ENCODE data around the gene IPP.
A peak's percentile ranks its signal among the peaks of the same experiment; 100 is the strongest.
"Not testable (repeated sequence)": the region's sequence is repeated elsewhere in the genome, so short reads cannot be mapped to it uniquely, and the experiment has no call there.

Gene IPP

DNA sequence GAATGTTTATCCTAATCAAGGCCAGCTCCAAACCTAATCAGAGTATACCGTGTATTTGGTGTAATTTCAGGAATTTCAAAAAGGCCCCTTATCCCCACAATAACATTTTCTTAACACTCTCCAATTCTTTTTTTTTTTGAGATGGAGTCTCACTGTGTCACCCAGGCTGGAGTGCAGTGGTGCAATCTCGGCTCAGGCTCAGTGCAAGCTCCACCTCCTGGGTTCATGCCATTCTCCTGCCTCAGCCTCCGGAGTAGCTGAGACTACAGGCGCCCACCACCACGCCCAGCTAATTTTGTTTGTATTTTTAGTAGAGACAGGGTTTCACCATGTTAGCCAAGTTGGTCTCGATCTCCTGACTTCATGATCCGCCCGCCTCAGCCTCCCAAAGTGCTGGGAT, 33.1 kb downstream of the IPP start:
- H3K27ac ChIP-seq (ENCODE audit: low read depth, low read length); H3K4me3 ChIP-seq (ENCODE audit: low read depth in 1 of 5, low read length in 5 of 5); H3K9me3 ChIP-seq (ENCODE audit: control insufficient read depth in 5 of 5, low read length in 5 of 5); H3K27me3 ChIP-seq (ENCODE audit: control insufficient read depth in 5 of 5, insufficient read depth in 4 of 5, low read length in 5 of 5); H3K9ac ChIP-seq (ENCODE audit: low read length in 5 of 5); H3K4me1 ChIP-seq (ENCODE audit: control insufficient read depth in 5 of 5, insufficient read depth in 5 of 5, low read length in 5 of 5): not testable (repeated sequence)
- H3K36me3 ChIP-seq (ENCODE audit: control insufficient read depth in 5 of 5, insufficient read depth in 5 of 5, low read length in 5 of 5), result peaks cover 5 to 22% (median 14%) of the 10 kb centered on the region in 5 donors

DNA sequence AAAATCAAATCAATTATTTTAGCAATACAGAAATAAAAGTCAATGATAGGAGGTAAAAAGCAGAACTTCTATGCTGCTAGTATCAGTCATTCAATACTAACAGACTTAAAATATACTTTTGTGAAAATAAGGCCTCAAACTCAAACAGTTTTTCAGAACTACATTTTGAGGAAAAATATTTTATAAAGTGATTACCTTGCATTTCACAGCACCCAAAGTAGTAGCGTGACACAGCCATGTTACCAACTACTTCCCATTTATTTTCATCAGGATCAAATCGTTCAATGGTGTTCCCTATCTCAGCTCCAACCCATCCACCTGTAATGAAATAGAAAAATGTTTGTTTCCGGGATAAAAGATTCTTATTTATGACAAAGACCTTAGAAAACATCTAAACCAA, 33.8 kb downstream of the IPP start:
- Histone ChIP-seq H3K4me3 (ENCODE audit: low read depth in 1 of 5, low read length in 5 of 5) (no peak overlapping the region), H3K27ac (ENCODE audit: low read depth, low read length) (no peak overlapping the region), H3K27me3 (ENCODE audit: control insufficient read depth in 5 of 5, insufficient read depth in 4 of 5, low read length in 5 of 5) (no peaks in the 10 kb centered on the region), H3K9me3 (ENCODE audit: control insufficient read depth in 5 of 5, low read length in 5 of 5) (no peaks in the 10 kb centered on the region), H3K36me3 (ENCODE audit: control insufficient read depth in 5 of 5, insufficient read depth in 5 of 5, low read length in 5 of 5) (peaks cover 5 to 26% (median 19%) of the 10 kb centered on the region in 5 donors), H3K9ac (ENCODE audit: low read length in 5 of 5) (no peak overlapping the region), H3K4me1 (ENCODE audit: control insufficient read depth in 5 of 5, insufficient read depth in 5 of 5, low read length in 5 of 5) (no peaks in the 10 kb centered on the region)

DNA sequence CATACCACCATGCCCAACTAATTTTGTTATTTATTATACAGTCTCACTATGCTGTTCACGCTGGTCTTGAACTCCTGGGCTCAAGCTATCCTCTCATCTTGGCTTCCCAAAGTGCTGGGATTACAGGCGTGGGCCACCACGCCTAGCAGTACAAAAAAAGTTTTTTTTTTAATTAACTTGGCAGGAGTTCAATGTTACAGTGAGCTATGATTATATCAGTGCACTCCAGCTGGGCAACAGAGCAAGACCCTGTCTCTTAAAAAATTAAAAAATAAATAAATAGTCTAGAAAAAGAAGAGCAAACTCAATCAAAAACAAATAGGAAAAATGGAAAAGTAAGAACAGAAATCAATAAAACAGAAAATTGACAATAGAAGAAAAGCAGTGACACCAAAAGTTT, 36.7 kb downstream of the IPP start:
- no peaks in the 10 kb centered on the region for H3K4me1 ChIP-seq (ENCODE audit: control insufficient read depth in 5 of 5, insufficient read depth in 5 of 5, low read length in 5 of 5)
- H3K9me3 ChIP-seq (ENCODE audit: control insufficient read depth in 5 of 5, low read length in 5 of 5), result no peaks in the 10 kb centered on the region
- no peaks in the 10 kb centered on the region for H3K27me3 ChIP-seq (ENCODE audit: control insufficient read depth in 5 of 5, insufficient read depth in 4 of 5, low read length in 5 of 5)
- no peak overlapping the region for H3K27ac ChIP-seq (ENCODE audit: low read depth, low read length)
- peaks cover 5 to 32% (median 17%) of the 10 kb centered on the region in 5 donors for H3K36me3 ChIP-seq (ENCODE audit: control insufficient read depth in 5 of 5, insufficient read depth in 5 of 5, low read length in 5 of 5)
- no peak overlapping the region for H3K9ac ChIP-seq (ENCODE audit: low read length in 5 of 5)
- H3K4me3 ChIP-seq (ENCODE audit: low read depth in 1 of 5, low read length in 5 of 5), result no peak overlapping the region

DNA sequence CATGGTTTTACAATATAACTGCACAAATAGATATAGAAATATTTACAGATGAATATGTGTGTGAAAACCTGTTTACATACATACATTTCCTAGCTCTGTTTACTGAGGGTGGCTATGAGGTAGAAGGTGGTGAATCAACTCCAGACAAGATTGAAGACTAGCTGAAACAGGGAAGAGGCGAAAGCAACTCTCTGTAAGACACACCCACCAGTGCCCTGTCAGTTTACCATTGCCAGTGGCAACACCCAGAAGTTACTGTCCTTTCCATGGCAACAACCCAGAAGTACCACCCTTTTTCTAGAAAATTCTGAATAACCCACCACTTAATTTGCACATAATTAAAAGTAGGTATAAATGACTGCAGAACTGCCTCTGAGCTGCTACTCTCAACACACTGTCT, 45.8 kb downstream of the IPP start:
- Histone ChIP-seq H3K27ac (ENCODE audit: low read depth, low read length) (no peak overlapping the region), H3K36me3 (ENCODE audit: control insufficient read depth in 5 of 5, insufficient read depth in 5 of 5, low read length in 5 of 5) (peaks cover 0 to 22% (median 10%) of the 10 kb centered on the region in 5 donors), H3K9ac (ENCODE audit: low read length in 5 of 5) (no peak overlapping the region), H3K9me3 (ENCODE audit: control insufficient read depth in 5 of 5, low read length in 5 of 5) (no peaks in the 10 kb centered on the region), H3K27me3 (ENCODE audit: control insufficient read depth in 5 of 5, insufficient read depth in 4 of 5, low read length in 5 of 5) (no peaks in the 10 kb centered on the region), H3K4me1 (ENCODE audit: control insufficient read depth in 5 of 5, insufficient read depth in 5 of 5, low read length in 5 of 5) (no peaks in the 10 kb centered on the region), H3K4me3 (ENCODE audit: low read depth in 1 of 5, low read length in 5 of 5) (no peak overlapping the region)

DNA sequence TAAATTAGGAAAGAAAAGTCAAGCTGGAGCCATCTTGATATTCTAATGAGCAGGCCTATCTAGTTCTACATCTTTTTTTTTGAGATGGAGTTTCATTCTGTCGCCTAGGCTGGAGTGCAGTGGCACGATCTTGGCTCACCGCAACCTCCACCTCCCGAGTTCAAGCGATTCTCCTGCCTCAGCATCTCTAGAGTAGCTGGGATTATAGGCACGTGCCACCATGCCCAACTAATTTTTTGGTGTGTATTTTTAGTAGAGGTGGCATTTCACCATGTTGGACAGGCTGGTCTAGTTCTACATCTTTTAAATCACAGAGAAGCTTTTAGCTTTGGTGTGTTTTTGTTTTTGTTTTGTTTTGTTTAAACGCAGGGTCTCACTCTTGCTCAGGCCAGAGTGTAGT, 55.6 kb downstream of the IPP start:
- Histone ChIP-seq H3K27ac (ENCODE audit: low read depth, low read length) (no peak overlapping the region), H3K4me3 (ENCODE audit: low read depth in 1 of 5, low read length in 5 of 5) (no peak overlapping the region), H3K9ac (ENCODE audit: low read length in 5 of 5) (no peak overlapping the region), H3K9me3 (ENCODE audit: control insufficient read depth in 5 of 5, low read length in 5 of 5) (no peaks in the 10 kb centered on the region), H3K36me3 (ENCODE audit: control insufficient read depth in 5 of 5, insufficient read depth in 5 of 5, low read length in 5 of 5) (peaks cover 18 to 47% (median 27%) of the 10 kb centered on the region in 5 donors), H3K4me1 (ENCODE audit: control insufficient read depth in 5 of 5, insufficient read depth in 5 of 5, low read length in 5 of 5) (no peaks in the 10 kb centered on the region), H3K27me3 (ENCODE audit: control insufficient read depth in 5 of 5, insufficient read depth in 4 of 5, low read length in 5 of 5) (no peaks in the 10 kb centered on the region)

DNA sequence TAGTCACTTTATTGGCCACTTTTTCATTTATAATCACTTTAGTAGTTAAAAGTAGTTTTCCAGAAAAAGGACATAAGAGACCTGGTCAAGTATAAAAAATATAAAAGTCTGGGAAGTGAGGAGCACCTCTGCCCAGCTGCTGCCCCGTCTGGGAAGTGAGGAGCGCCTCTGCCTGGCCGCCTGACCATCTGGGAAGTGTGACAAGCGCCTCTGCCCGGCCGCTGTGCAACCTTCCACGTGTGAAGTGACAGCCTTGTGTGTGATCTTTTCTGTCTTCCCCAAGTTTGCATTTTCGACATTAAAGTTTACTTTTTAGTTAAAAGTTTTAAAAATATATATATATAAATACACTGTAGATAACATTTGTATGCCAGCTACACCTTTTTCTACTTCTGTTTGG, 56.6 kb downstream of the IPP start:
- H3K9me3 ChIP-seq (ENCODE audit: control insufficient read depth in 5 of 5, low read length in 5 of 5); H3K27me3 ChIP-seq (ENCODE audit: control insufficient read depth in 5 of 5, insufficient read depth in 4 of 5, low read length in 5 of 5); H3K4me3 ChIP-seq (ENCODE audit: low read depth in 1 of 5, low read length in 5 of 5); H3K4me1 ChIP-seq (ENCODE audit: control insufficient read depth in 5 of 5, insufficient read depth in 5 of 5, low read length in 5 of 5); H3K9ac ChIP-seq (ENCODE audit: low read length in 5 of 5); H3K27ac ChIP-seq (ENCODE audit: low read depth, low read length): not testable (repeated sequence)
- peaks cover 18 to 45% (median 27%) of the 10 kb centered on the region in 5 donors for H3K36me3 ChIP-seq (ENCODE audit: control insufficient read depth in 5 of 5, insufficient read depth in 5 of 5, low read length in 5 of 5)

DNA sequence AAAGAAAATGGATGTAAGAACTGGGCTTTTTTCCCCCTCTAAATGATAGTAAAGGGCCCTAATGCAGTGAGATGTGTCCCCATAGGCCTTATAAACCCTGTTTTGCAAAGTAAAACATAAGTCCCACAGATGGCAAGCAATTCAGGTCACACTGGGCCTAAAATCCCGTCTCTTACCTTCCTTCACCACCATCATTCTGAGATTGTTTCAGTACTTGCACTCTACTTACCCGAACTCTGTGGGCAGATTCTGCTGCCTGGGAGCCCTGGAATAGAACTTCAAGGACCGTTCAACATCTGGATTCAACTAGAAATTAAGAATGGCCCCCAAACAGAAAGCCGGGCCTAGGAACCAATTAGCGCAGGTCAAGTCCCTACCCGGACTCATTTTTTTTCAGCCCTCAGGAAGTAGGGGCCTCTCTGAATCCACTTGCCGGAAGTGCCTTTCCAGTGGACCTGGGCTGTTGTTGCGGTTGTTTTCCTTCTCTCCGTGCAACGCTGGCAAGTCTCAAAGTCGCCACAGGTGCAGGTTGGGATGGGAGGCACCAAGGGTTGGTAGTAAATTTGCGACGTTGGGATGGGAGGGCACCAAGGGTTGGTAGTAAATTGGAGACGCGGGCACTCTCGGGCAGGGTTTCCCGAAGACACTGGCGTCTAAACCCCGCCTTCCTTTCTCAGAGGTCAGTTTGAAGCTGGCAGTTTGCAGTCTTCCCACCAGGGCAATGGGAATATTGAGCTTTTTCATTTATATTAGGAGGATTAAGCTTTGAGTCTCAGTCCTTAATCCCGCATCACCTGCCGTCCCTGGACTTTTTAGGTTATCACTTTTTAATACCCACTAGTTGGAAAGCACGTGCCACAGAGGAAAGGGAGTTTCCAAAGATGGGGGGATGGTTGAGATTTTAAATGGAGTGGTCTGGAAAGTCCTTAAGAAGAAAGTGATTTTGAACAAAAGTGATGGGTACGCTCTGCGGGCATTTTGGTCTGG, 62.4 kb downstream of the IPP start, which contains the start of gene TMEM69:
Gene TMEM69, plus strand, starts transcription at position 428 of the 987 bp plus-strand sequence. CDS start 2,888 bp downstream, outside the sequence.
- Histone ChIP-seq H3K27ac (ENCODE audit: low read depth, low read length) (peak within 1 kb of the TSS; percentile 97), H3K36me3 (ENCODE audit: control insufficient read depth in 5 of 5, insufficient read depth in 5 of 5, low read length in 5 of 5) (peaks cover 1 to 17% (median 8%) of the 10 kb centered on the region in 5 donors), H3K4me3 (ENCODE audit: low read depth in 1 of 5, low read length in 5 of 5) (peak within 1 kb of the TSS; percentile 97 to 100 (median 99)), H3K9me3 (ENCODE audit: control insufficient read depth in 5 of 5, low read length in 5 of 5) (no peaks in the 10 kb centered on the region), H3K9ac (ENCODE audit: low read length in 5 of 5) (peak within 1 kb of the TSS; percentile 79 to 99 (median 97)), H3K27me3 (ENCODE audit: control insufficient read depth in 5 of 5, insufficient read depth in 4 of 5, low read length in 5 of 5) (no peaks in the 10 kb centered on the region), H3K4me1 (ENCODE audit: control insufficient read depth in 5 of 5, insufficient read depth in 5 of 5, low read length in 5 of 5) (peaks cover 5 to 38% (median 35%) of the 10 kb centered on the region in 5 donors)

DNA sequence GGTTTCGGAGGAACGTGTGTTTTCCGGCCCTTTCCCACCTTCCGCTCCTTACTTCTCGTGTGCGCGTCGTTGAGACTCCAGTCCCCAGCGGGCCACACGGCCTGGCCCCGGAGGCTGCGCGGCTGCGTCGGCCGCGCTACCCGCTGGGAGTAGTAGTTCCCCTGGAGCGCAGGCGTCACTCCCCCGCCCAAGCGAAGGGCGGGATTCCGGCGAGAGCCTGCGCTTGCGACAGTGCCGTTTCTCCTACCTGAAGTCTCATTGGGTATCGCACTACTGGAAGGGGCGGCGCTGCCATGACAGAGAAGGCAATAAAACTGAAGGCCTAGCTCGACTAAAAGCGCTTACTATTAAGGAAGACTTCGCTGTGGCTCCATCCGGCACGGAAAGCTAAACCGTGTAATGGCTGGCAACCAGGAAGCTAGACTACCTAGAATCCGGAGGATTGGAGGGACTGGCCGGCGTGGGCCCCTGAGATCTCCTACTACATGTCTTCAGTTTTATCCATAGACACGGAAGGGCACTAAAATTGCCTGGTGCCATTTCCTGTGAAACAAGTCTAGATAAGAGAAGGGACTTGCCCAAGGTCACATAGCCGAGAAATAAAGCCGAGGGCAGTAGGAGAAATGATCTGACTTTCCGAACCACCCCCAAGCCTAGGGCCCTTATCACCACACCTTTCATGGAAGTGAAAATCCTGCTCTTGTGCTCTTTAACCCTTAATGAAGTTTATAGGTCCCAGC, 63.3 kb downstream of the IPP start:
- H3K4me3 ChIP-seq (ENCODE audit: low read depth in 1 of 5, low read length in 5 of 5), result peak overlapping the region; percentile 97 to 100 (median 99)
- H3K4me1 ChIP-seq (ENCODE audit: control insufficient read depth in 5 of 5, insufficient read depth in 5 of 5, low read length in 5 of 5), result peaks cover 5 to 44% (median 41%) of the 10 kb centered on the region in 5 donors
- peak overlapping the region; percentile 95 to 99 (median 97) for H3K9ac ChIP-seq (ENCODE audit: low read length in 5 of 5)
- H3K27me3 ChIP-seq (ENCODE audit: control insufficient read depth in 5 of 5, insufficient read depth in 4 of 5, low read length in 5 of 5), result no peaks in the 10 kb centered on the region
- no peaks in the 10 kb centered on the region for H3K9me3 ChIP-seq (ENCODE audit: control insufficient read depth in 5 of 5, low read length in 5 of 5)
- H3K36me3 ChIP-seq (ENCODE audit: control insufficient read depth in 5 of 5, insufficient read depth in 5 of 5, low read length in 5 of 5), result peaks cover 0 to 10% (median 2%) of the 10 kb centered on the region in 5 donors
- peak overlapping the region; percentile 97 for H3K27ac ChIP-seq (ENCODE audit: low read depth, low read length)

DNA sequence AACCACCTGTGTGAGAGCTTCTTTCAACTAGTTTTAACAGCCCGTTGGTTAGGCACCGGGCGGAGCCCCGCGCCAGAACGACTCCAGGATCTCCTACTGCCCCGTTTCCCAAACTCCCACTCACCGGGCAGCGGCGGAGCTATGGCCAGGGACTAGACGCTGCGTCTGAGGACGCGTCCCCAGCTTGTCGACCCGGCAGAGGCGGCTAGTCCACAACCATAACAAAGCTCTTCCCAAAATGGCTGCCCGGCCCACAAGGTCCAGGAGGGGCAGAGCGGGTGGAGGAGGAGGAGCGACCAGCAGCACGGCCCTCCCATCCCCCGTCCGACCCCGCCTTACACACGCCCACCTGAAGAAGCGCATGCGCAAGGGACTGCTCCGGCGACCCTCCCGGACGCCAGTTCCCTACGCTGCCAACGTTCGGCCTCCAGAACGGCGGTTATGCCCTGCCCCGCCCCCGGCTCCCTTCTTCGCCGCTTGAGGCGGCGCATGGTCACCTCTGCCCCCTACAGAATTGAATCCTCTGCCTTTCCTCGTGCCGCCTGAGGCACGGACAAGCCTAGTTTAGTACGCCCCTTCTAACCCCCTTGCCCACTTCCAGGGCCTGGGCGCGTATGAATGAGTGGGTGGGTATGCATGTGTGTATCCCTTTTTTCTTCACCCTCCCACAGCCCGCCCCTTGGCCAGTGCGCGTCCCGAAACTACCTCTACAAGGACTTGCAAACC, 64.0 kb downstream of the IPP start, which contains the start of gene GPBP1L1:
Gene GPBP1L1, minus strand, starts transcription at position 246 of the 726 bp plus-strand sequence. CDS start 27,446 bp downstream, outside the sequence.
- peaks cover 5 to 49% (median 47%) of the 10 kb centered on the region in 5 donors for H3K4me1 ChIP-seq (ENCODE audit: control insufficient read depth in 5 of 5, insufficient read depth in 5 of 5, low read length in 5 of 5)
- H3K4me3 ChIP-seq (ENCODE audit: low read depth in 1 of 5, low read length in 5 of 5), result peak within 1 kb of the TSS; percentile 97 to 100 (median 99)
- H3K27ac ChIP-seq (ENCODE audit: low read depth, low read length), result peak within 1 kb of the TSS; percentile 97
- no peaks in the 10 kb centered on the region for H3K27me3 ChIP-seq (ENCODE audit: control insufficient read depth in 5 of 5, insufficient read depth in 4 of 5, low read length in 5 of 5)
- peak within 1 kb of the TSS; percentile 96 to 99 (median 99) for H3K9ac ChIP-seq (ENCODE audit: low read length in 5 of 5)
- peaks cover 0 to 7% (median 0%) of the 10 kb centered on the region in 5 donors for H3K36me3 ChIP-seq (ENCODE audit: control insufficient read depth in 5 of 5, insufficient read depth in 5 of 5, low read length in 5 of 5)
- H3K9me3 ChIP-seq (ENCODE audit: control insufficient read depth in 5 of 5, low read length in 5 of 5), result no peaks in the 10 kb centered on the region
